ENCODE data around the gene ACOX2.
"Not testable (repeated sequence)": the region's sequence is repeated elsewhere in the genome, so short reads cannot be mapped to it uniquely, and the experiment has no call there.

ACOX2 gene

GRCh38 chr3:58535531-58536500 is 1.2 kb downstream of the ACOX2 start:
- no peak for DNase-seq (ENCODE audit: low read depth, low spot score)

GRCh38 chr3:58534592-58535494 is 2.1 kb downstream of the ACOX2 start:
- no peak for DNase-seq (ENCODE audit: low read depth, low spot score)

GRCh38 chr3:58532794-58533220 is 4.2 kb downstream of the ACOX2 start:
- DNase-seq (ENCODE audit: low read depth, low spot score), result no peak

GRCh38 chr3:58531956-58532355 is 5.0 kb downstream of the ACOX2 start:
- no peak for DNase-seq (ENCODE audit: low read depth, low spot score)

- DNase-seq (ENCODE audit: low read depth, low spot score), result no peak
Observed at GRCh38 chr3:58531555-58531954, 5.4 kb downstream of the ACOX2 start.

GRCh38 chr3:58530354-58530865 is 6.6 kb downstream of the ACOX2 start:
- DNase-seq (ENCODE audit: low read depth, low spot score), result no peak

- DNase-seq (ENCODE audit: low read depth, low spot score), result no peak
Observed at GRCh38 chr3:58529516-58530353, 7.3 kb downstream of the ACOX2 start.

- no peak for DNase-seq (ENCODE audit: low read depth, low spot score)
Observed at GRCh38 chr3:58528629-58529028, 8.4 kb downstream of the ACOX2 start.

GRCh38 chr3:58527440-58527839 is 9.6 kb downstream of the ACOX2 start:
- DNase-seq (ENCODE audit: low read depth, low spot score), result not testable (repeated sequence)

- DNase-seq (ENCODE audit: low read depth, low spot score), result no peak
Observed at GRCh38 chr3:58526515-58526957, 10.5 kb downstream of the ACOX2 start.

- no peak for DNase-seq (ENCODE audit: low read depth, low spot score)
Observed at GRCh38 chr3:58524326-58524888, 12.6 kb downstream of the ACOX2 start.

- no peak for DNase-seq (ENCODE audit: low read depth, low spot score)
Observed at GRCh38 chr3:58522759-58523425, 14.1 kb downstream of the ACOX2 start.

GRCh38 chr3:58521917-58522631 is 14.9 kb downstream of the ACOX2 start:
- no peak for DNase-seq (ENCODE audit: low read depth, low spot score)

GRCh38 chr3:58521336-58521670 is 15.7 kb downstream of the ACOX2 start:
- no peak for DNase-seq (ENCODE audit: low read depth, low spot score)

- no peak for DNase-seq (ENCODE audit: low read depth, low spot score)
Observed at GRCh38 chr3:58520403-58521335, 16.3 kb downstream of the ACOX2 start.

GRCh38 chr3:58519668-58520402 is 17.2 kb downstream of the ACOX2 start:
- DNase-seq (ENCODE audit: low read depth, low spot score), result no peak

- DNase-seq (ENCODE audit: low read depth, low spot score), result no peak
Observed at GRCh38 chr3:58518291-58518789, 18.6 kb downstream of the ACOX2 start.

GRCh38 chr3:58514405-58514804 is 22.6 kb downstream of the ACOX2 start:
- DNase-seq (ENCODE audit: low read depth, low spot score), result no peak
